ENCODE data around the gene COA5.

COA5 gene

GRCh38 chr2:98608116-98608961, at the start of gene COA5, which contains the start of gene UNC50:
COA5 (minus strand) TSS chr2:98608512; CDS start chr2:98608405, 107 bp downstream.
UNC50 (plus strand) TSS chr2:98608589; CDS start chr2:98609760, 1,171 bp downstream.
- DNase-seq = peak; percentile 67

GRCh38 chr2:98656800-98657199, 48.5 kb upstream of the COA5 start:
- DNase-seq = no peak

- no peak for DNase-seq
Observed at GRCh38 chr2:98654699-98655495, 46.6 kb upstream of the COA5 start.

- no peak for DNase-seq
Observed at GRCh38 chr2:98650998-98651397, 42.7 kb upstream of the COA5 start.

GRCh38 chr2:98649992-98650375, 41.7 kb upstream of the COA5 start:
- DNase-seq = no peak

GRCh38 chr2:98649135-98649991, 41.1 kb upstream of the COA5 start:
- DNase-seq = peak; percentile 37

GRCh38 chr2:98648451-98648850, 40.1 kb upstream of the COA5 start:
- DNase-seq = no peak

- no peak for DNase-seq
Observed at GRCh38 chr2:98647636-98648035, 39.3 kb upstream of the COA5 start.

GRCh38 chr2:98643496-98644100, 35.3 kb upstream of the COA5 start:
- DNase-seq = no peak

GRCh38 chr2:98637401-98638147, 29.3 kb upstream of the COA5 start:
- no peak for DNase-seq

- DNase-seq = no peak
Observed at GRCh38 chr2:98634406-98635092, 26.2 kb upstream of the COA5 start.

GRCh38 chr2:98632351-98632750, 24.0 kb upstream of the COA5 start:
- no peak for DNase-seq

GRCh38 chr2:98623657-98624056, 15.3 kb upstream of the COA5 start:
- no peak for DNase-seq

- DNase-seq = no peak
Observed at GRCh38 chr2:98617149-98617548, 8.8 kb upstream of the COA5 start.

- no peak for DNase-seq
Observed at GRCh38 chr2:98615481-98615880, 7.2 kb upstream of the COA5 start.

GRCh38 chr2:98614024-98614739, 5.9 kb upstream of the COA5 start:
- DNase-seq = no peak

GRCh38 chr2:98608962-98609604, 771 bp upstream of the COA5 start:
- DNase-seq = no peak

- DNase-seq = no peak
Observed at GRCh38 chr2:98607741-98608115, 584 bp downstream of the COA5 start.

GRCh38 chr2:98607104-98607503, 1.2 kb downstream of the COA5 start:
- DNase-seq = no peak

GRCh38 chr2:98606431-98606830, 1.9 kb downstream of the COA5 start:
- DNase-seq = no peak

Measured in NCI-H1105 (cell line).